Endothelial cell (in vitro differentiated cells): ENCODE measurements around the gene CAVIN1. TPM values are rescaled to one million over a fixed set of nuclear protein-coding genes. Genes with fewer than 3 reads are reported as not detected.

Source experiments
- DNase-seq: peaks from one replicate; pipeline ENCODE4 v3.0.0; 2021; ENCODE audit warnings: low spot score
- H3K27ac Mint-ChIP-seq: one replicate; pipeline ENCODE4 v1.8.0; 2021; ENCODE audit warnings: mixed read lengths, inconsistent platforms; ENCODE audit not compliant: unreplicated experiment
- H3K27me3 Mint-ChIP-seq: one replicate; pipeline ENCODE4 v1.8.0; 2021; ENCODE audit warnings: mild to moderate bottlenecking, moderate library complexity, mixed read lengths, inconsistent platforms; ENCODE audit not compliant: unreplicated experiment
- H3K36me3 Mint-ChIP-seq: one replicate; pipeline ENCODE4 v1.8.0; 2021; ENCODE audit warnings: mild to moderate bottlenecking, low read depth, mixed read lengths, inconsistent platforms; ENCODE audit not compliant: unreplicated experiment
- H3K4me1 Mint-ChIP-seq: one replicate; pipeline ENCODE4 v1.8.0; 2021; ENCODE audit warnings: mild to moderate bottlenecking, mixed read lengths, inconsistent platforms; ENCODE audit not compliant: unreplicated experiment
- H3K4me3 Mint-ChIP-seq: one replicate; pipeline ENCODE4 v1.8.0; 2021; ENCODE audit warnings: mild to moderate bottlenecking, mixed read lengths, inconsistent platforms; ENCODE audit not compliant: unreplicated experiment
- H3K9me3 Mint-ChIP-seq: one replicate; pipeline ENCODE4 v1.8.0; 2021; ENCODE audit warnings: mixed read lengths, inconsistent platforms; ENCODE audit not compliant: unreplicated experiment
- CTCF ChIP-seq: fragments of 200-600 bp; sonication (generic); IDR thresholded peaks from one replicate; pipeline ENCODE4 v1.5.0; 2021; ENCODE audit warnings: antibody characterized with exemption; ENCODE audit not compliant: unreplicated experiment
- total RNA-seq: library from RNA; stranded (reverse); fragmentation: NEBNext Ultra II Directional; extraction: Animal tissue kit (Norgen Biotek cat#: 25700); gene quantifications from one replicate; pipeline ENCODE4 v1.2.1, GENCODE V29; 2021; ENCODE audit not compliant: unreplicated experiment

Gene CAVIN1
- total RNA-seq, 1 donor from 2014 or later = 334 TPM

DNA sequence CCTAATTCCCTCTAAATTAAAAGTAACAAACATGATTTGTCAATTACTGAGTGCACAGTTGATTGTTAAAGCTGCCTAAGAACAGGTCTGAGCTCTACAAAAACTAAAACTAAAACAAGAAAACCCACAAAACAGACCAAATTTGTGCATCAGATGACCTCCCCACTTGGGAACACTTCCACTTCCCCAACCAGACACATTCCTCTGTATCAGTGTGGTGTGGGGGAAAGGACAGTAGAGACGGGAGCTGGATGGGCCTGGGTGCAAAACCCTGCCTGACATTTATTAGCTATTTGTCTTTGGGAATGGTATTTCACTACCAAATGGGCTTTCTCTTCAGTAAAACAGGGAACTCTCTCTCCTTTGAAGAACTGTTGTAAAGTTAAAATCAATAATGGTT lies 64.6 kb downstream of the CAVIN1 start:
- no peak overlapping the region for H3K4me3 Mint-ChIP-seq
- no peak for TF ChIP-seq CTCF
- H3K27ac Mint-ChIP-seq = peak overlapping the region; percentile 36
- H3K36me3 Mint-ChIP-seq = no peaks in the 10 kb centered on the region
- no peaks in the 10 kb centered on the region for H3K9me3 Mint-ChIP-seq
- H3K27me3 Mint-ChIP-seq = no peaks in the 10 kb centered on the region
- DNase-seq = no peak
- H3K4me1 Mint-ChIP-seq = peaks cover 13% of the 10 kb centered on the region

DNA sequence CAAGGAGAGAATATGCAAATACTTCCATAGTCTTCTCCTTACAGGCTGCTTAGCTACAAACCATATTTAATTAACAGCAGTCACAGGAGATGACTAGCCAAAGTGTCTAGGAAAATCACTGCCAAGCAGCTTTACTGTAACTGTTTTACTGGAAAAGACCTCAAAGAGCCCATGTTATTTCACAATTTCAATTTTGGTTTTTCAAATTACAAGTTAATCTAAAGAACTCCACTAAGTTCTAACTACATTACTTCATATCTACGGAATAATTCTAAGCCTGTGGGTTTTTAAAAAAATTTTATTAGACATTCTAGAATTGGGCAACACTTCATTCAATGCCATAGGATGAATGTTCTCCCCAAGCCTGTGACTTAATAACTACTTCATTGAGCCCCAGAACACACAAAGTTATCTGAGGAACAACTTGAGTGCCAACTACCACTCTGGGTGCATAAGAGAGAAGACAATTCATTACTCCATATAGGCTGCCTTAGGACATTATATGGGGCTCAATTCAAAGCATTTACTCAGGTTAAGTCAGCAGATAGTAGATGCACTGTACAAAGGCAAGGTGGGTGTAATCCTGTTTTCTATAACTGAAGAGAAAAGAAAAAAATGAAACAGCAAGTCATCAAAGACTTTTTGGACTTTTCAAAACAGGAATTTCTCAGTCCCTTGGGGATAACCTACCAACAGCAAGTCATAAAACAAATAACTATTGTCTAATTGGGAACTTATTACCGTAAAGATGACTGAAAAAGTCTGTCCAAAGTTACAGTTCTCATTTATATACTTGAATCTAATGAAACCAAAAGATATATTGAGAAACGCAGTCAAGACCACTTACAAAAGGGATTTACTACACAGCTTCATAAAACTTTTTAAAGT lies 67.9 kb downstream of the CAVIN1 start:
- H3K4me1 Mint-ChIP-seq = peaks cover 3% of the 10 kb centered on the region
- no peaks in the 10 kb centered on the region for H3K9me3 Mint-ChIP-seq
- no peak for DNase-seq
- H3K27me3 Mint-ChIP-seq = no peaks in the 10 kb centered on the region
- no peaks in the 10 kb centered on the region for H3K36me3 Mint-ChIP-seq
- H3K4me3 Mint-ChIP-seq = no peak overlapping the region
- H3K27ac Mint-ChIP-seq = no peak overlapping the region
- no peak for TF ChIP-seq CTCF

Other genes starting within 250 kb of the CAVIN1 start
- gene KCNH4, start 242.1 kb downstream of the CAVIN1 start, total RNA-seq = 0.08 TPM
- not detected for gene HCRT, start 237.8 kb downstream of the CAVIN1 start, total RNA-seq
- gene GHDC, start 228.8 kb downstream of the CAVIN1 start, total RNA-seq = 7.2 TPM
- gene STAT5B, start 146.9 kb downstream of the CAVIN1 start, total RNA-seq = 40.2 TPM
- 67.2 TPM for gene STAT5A, start 134.8 kb downstream of the CAVIN1 start, total RNA-seq
- gene STAT3, start 34.8 kb downstream of the CAVIN1 start, total RNA-seq = 160 TPM
- 103 TPM for gene ATP6V0A1, start 35.6 kb upstream of the CAVIN1 start, total RNA-seq
- 24.2 TPM for gene NAGLU, start 113.0 kb upstream of the CAVIN1 start, total RNA-seq
- gene HSD17B1, start 129.7 kb upstream of the CAVIN1 start, total RNA-seq = 0.64 TPM
- gene COASY, start 138.9 kb upstream of the CAVIN1 start, total RNA-seq = 66.3 TPM
- 45.9 TPM for gene MLX, start 143.8 kb upstream of the CAVIN1 start, total RNA-seq
- gene PSMC3IP, start 154.5 kb upstream of the CAVIN1 start, total RNA-seq = 8.0 TPM
- gene RETREG3, start 186.1 kb upstream of the CAVIN1 start, total RNA-seq = 92.1 TPM
- 54.5 TPM for gene TUBG1, start 186.4 kb upstream of the CAVIN1 start, total RNA-seq
- gene TUBG2, start 236.0 kb upstream of the CAVIN1 start, total RNA-seq = 19.7 TPM